Activated T-helper 1 cell treated with anti-CD3 and anti-CD28 coated beads, Interleukin-12 subunit alpha, Interleukin-12 subunit beta, Interleukin-2, Interleukin-4 antibody, amounts not matched to agents 30 ng/mL and 10 ng/mL and 1 ng/mL, durations not matched to agents 14 hours and 24 hours and 36 hours (primary cell): ENCODE results near the gene MOCOS. TPM values are rescaled to one million over a fixed set of nuclear protein-coding genes. Genes with fewer than 3 reads are reported as not detected.

Source experiments
- DNase-seq: peaks from one replicate; pipeline ENCODE4 v3.0.0; 2021; ENCODE audit warnings: low spot score
- H3K27ac Mint-ChIP-seq: one replicate; pipeline ENCODE4 v1.8.0; 2021; ENCODE audit warnings: mild to moderate bottlenecking, mixed read lengths
- H3K27me3 Mint-ChIP-seq: one replicate; pipeline ENCODE4 v1.8.0; 2022; ENCODE audit warnings: mild to moderate bottlenecking, moderate library complexity, mixed read lengths; ENCODE audit not compliant: insufficient read depth
- H3K36me3 Mint-ChIP-seq: one replicate; pipeline ENCODE4 v1.8.0; 2021; ENCODE audit warnings: low read depth, mixed read lengths
- H3K4me1 Mint-ChIP-seq: one replicate; pipeline ENCODE4 v1.8.0; 2021; ENCODE audit warnings: low read depth, mixed read lengths
- H3K4me3 Mint-ChIP-seq: one replicate; pipeline ENCODE4 v1.8.0; 2021; ENCODE audit warnings: mild to moderate bottlenecking, moderate library complexity, mixed read lengths
- H3K9me3 Mint-ChIP-seq: one replicate; pipeline ENCODE4 v1.8.0; 2021; ENCODE audit warnings: mixed read lengths
- intact Hi-C: fragments of 100-400 bp; cut with micrococcal nuclease; formaldehyde crosslinking; loops from one replicate; pipeline ENCODE4 v1.15.1; 2024
- total RNA-seq: library from RNA; stranded (reverse); gene quantifications from 2 replicates; pipeline ENCODE4 v1.2.3, GENCODE V29; 2022

MOCOS gene, protein sequence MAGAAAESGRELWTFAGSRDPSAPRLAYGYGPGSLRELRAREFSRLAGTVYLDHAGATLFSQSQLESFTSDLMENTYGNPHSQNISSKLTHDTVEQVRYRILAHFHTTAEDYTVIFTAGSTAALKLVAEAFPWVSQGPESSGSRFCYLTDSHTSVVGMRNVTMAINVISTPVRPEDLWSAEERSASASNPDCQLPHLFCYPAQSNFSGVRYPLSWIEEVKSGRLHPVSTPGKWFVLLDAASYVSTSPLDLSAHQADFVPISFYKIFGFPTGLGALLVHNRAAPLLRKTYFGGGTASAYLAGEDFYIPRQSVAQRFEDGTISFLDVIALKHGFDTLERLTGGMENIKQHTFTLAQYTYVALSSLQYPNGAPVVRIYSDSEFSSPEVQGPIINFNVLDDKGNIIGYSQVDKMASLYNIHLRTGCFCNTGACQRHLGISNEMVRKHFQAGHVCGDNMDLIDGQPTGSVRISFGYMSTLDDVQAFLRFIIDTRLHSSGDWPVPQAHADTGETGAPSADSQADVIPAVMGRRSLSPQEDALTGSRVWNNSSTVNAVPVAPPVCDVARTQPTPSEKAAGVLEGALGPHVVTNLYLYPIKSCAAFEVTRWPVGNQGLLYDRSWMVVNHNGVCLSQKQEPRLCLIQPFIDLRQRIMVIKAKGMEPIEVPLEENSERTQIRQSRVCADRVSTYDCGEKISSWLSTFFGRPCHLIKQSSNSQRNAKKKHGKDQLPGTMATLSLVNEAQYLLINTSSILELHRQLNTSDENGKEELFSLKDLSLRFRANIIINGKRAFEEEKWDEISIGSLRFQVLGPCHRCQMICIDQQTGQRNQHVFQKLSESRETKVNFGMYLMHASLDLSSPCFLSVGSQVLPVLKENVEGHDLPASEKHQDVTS
- total RNA-seq: 0.17 and 0.47 TPM in 2 replicates

DNA sequence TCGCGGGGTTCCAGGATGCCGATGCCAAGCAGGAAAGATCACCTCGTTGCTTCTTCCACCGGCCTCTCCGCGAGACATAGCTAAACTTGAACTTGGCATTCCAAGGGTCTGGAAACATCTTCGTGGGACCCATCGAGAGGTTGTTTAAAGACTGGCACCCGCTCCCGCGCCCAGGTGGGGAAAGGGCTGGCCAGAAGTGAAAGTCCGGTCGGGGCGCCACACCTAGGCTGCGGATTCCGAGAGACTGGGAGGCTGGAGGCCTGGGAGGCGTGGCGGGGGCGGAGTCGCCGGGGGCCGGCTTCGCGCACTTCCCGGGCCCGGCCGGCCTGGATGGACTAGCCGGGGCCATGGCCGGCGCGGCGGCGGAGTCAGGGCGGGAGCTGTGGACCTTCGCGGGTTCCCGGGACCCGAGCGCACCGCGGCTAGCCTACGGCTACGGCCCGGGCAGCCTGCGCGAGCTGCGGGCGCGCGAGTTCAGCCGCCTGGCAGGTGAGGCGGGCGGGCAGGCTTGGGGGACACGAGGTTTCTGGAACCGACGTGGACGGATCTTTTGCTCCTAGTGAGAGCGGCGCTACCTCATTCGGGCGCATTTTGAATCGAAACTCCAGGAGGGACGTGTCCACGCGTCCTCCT, at the start of gene MOCOS:
MOCOS (plus strand) TSS at position 305 of the 633 bp plus-strand sequence; CDS start at position 348, 43 bp downstream.
- Mint-ChIP-seq H3K27ac (no peak within 1 kb of the TSS), H3K4me1 (peaks cover 7% of the 10 kb centered on the region), H3K4me3 (peak within 1 kb of the TSS; percentile 82), H3K36me3 (peaks cover 1% of the 10 kb centered on the region), H3K9me3 (no peaks in the 10 kb centered on the region), H3K27me3 (peaks cover 21% of the 10 kb centered on the region)
- peak; percentile 43 for DNase-seq
- intact Hi-C loops: loop anchor here (1.0 to 5.0 kb wide), 3 partner anchors 58 to 170 kb away; partner anchors contain the start of genes ELP2 and SLC39A6

DNA sequence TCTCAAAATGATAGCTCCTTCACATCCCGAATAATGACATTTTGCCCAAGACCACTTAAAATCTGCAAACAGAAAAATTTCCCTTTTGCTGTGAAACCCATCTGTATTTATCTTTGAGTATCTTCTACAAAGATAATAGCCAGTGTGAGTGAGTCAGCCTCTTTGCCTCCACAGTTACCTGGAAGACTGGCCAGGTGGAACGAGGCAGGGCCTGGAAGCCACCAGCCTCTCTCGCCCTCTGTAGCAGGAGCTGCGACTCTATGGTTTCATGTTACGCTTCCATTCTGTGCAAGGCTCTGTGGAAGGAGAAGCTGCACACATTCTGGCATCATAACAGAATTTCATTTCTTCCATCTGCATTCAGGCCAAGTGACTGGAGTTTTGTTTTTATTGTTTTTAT, 48.1 kb upstream of the MOCOS start:
- H3K27ac Mint-ChIP-seq: no peak overlapping the region
- no peaks in the 10 kb centered on the region for H3K9me3 Mint-ChIP-seq
- H3K4me3 Mint-ChIP-seq: no peak overlapping the region
- intact Hi-C loops: no loop called here
- H3K27me3 Mint-ChIP-seq: no peaks in the 10 kb centered on the region
- peaks cover 17% of the 10 kb centered on the region for H3K4me1 Mint-ChIP-seq
- no peak for DNase-seq
- H3K36me3 Mint-ChIP-seq: peaks cover 38% of the 10 kb centered on the region

DNA sequence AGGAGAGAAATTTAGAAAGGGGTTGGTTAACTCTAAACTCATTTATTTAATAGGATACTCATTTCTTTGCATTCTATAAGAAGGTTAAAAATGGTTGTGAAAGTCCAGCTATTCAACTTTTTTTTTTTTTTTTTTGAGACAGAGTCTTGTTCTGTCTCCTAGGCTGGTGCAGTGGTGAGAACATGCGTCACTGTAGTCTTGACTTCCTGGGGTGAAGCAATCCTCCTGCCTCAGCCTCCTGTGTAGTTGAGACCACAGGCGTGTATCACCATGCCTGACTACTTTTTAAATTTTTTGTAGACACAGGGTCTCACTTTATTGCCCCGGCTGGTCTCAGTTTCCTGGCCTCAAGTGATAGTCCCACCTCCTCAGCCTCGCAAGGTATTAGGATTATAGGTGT, 45.7 kb upstream of the MOCOS start:
- DNase-seq: no peak
- Mint-ChIP-seq H3K27me3 (no peaks in the 10 kb centered on the region), H3K4me3 (no peak overlapping the region), H3K4me1 (peaks cover 17% of the 10 kb centered on the region), H3K9me3 (no peaks in the 10 kb centered on the region), H3K36me3 (peaks cover 46% of the 10 kb centered on the region), H3K27ac (no peak overlapping the region)
- intact Hi-C loops: no loop called here

DNA sequence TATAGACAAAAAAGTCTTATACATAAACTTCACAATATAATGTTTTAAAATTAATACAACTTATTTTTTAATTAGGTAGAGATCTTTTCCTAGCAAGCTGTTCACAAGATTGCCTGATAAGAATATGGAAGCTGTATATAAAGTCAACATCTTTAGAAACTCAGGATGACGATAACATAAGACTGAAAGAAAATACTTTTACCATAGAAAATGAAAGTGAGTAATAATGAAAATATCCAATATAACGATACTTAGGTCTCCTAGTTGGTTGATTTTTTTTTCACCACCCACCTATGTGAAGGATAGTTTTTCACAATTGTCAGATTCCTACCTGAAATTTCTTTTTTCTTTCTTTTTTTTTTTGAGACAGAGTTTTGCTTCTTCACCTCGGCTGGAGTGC, 44.5 kb upstream of the MOCOS start:
- H3K4me3 Mint-ChIP-seq: no peak overlapping the region
- intact Hi-C loops: loop anchor here (2.0 kb wide), 1 partner anchor 14 kb away; the partner anchor contains the start of genes ELP2 and SLC39A6
- H3K27me3 Mint-ChIP-seq: no peaks in the 10 kb centered on the region
- H3K9me3 Mint-ChIP-seq: no peaks in the 10 kb centered on the region
- DNase-seq: no peak
- H3K4me1 Mint-ChIP-seq: peaks cover 17% of the 10 kb centered on the region
- peaks cover 46% of the 10 kb centered on the region for H3K36me3 Mint-ChIP-seq
- no peak overlapping the region for H3K27ac Mint-ChIP-seq

DNA sequence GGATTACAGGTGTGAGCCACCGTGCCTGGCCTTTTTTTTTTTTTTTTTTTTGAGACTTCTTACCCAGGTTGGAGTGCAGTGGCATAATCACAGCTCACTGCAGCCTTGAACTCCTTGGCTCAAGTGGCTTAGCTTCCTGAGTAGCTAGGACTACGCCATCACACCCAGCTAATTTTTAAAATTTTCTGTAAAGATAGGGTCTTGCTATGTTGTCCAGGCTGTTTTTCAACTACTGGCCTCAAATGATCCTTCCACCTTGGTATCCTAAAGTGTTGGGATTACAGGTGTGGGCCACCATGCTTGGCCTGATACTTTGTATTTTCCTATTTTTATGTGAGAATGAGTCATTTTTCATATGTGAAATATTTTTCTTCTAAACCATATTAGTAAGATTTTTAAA, 43.9 kb upstream of the MOCOS start:
- Mint-ChIP-seq H3K4me3 (no peak overlapping the region), H3K27ac (no peak overlapping the region), H3K27me3 (no peaks in the 10 kb centered on the region), H3K9me3 (no peaks in the 10 kb centered on the region), H3K36me3 (peaks cover 48% of the 10 kb centered on the region), H3K4me1 (peaks cover 17% of the 10 kb centered on the region)
- intact Hi-C loops: loop anchor here (2.0 kb wide), 1 partner anchor 15 kb away; the partner anchor contains the start of genes ELP2 and SLC39A6
- no peak for DNase-seq

DNA sequence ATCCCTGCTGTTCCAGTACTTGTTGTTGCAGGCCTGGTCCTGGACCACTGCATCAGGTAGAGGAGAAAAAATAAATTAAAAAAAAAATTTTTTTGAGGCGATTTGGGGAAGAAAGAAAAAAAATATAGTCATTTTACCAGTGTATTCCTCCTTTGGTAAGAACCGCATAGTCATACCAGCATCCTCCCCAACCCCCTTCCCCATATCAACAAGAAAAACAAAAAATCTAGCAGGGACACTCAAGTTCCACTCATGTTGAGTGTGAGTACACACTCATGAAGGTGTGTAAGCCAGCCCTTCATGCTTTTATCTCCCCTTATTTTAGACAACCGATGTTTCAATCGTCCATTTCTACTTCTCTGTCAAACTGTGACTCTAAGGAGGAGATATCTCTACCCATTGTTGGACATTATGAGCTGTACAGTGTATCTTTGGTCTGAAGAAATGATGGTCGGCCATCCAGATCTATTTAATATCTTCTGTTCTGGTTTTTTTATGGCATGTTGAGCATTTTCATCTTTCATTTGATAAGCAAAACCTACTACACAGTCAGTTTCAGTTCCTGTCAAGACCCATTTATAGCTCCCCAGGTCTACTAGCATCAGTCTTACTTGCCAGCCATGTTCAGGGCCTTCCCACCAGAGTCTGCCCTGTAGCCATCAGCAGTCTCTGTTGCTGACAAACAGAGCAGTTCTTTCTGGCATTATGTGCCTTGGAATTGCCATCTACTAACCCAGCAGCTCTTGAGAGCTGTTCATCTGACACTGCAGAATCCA, 37.6 kb upstream of the MOCOS start:
- H3K36me3 Mint-ChIP-seq: peaks cover 52% of the 10 kb centered on the region
- H3K4me1 Mint-ChIP-seq: peaks cover 21% of the 10 kb centered on the region
- H3K27me3 Mint-ChIP-seq: no peaks in the 10 kb centered on the region
- peak overlapping the region; percentile 44 for H3K27ac Mint-ChIP-seq
- no peaks in the 10 kb centered on the region for H3K9me3 Mint-ChIP-seq
- intact Hi-C loops: no loop called here
- DNase-seq: no peak
- H3K4me3 Mint-ChIP-seq: no peak overlapping the region

DNA sequence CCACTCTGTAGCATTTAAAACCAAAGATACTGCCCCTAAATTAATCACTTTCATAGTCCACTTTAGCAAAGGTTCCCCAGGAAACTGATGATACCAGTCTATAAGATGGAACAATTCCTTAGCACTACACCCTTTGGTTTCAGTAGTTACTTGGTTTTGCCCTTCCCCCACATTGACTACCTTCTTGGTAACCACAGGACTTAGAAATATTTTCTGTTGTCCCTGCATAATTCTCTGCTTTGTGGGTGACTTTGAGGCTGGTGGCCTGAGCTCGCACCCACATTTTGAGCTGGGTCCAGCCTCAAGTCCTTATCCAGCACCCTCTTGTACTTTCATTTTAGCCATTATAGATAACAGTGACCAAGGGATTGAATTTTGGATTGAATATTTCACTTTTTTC, 34.5 kb upstream of the MOCOS start:
- peaks cover 52% of the 10 kb centered on the region for H3K36me3 Mint-ChIP-seq

DNA sequence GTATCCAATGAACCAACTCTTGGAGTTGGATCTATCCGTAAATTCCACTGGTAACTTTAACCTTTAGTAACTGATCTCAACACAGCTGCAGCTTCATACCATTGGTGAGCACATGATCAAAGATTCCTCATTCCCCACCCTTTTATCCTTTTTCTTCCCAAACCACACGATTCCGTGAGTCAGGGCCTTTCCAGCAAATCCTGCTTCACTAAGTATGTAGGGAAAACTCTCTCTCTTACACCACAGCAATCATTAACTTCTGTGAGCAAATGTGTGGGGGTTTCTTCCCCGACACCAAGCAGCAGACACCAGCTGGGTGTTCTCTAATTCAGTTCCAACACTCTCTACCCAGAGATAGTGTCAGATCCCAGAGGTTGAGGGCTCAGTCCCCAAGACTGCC, 34.1 kb upstream of the MOCOS start:
- Mint-ChIP-seq H3K27ac (no peak overlapping the region), H3K27me3 (no peaks in the 10 kb centered on the region), H3K9me3 (no peaks in the 10 kb centered on the region), H3K4me3 (no peak overlapping the region), H3K4me1 (peaks cover 31% of the 10 kb centered on the region), H3K36me3 (peaks cover 52% of the 10 kb centered on the region)
- DNase-seq: no peak
- intact Hi-C loops: no loop called here

More for the DNA sequence above, 34.5 kb upstream of the MOCOS start:
- intact Hi-C loops: no loop called here
- DNase-seq: no peak
- Mint-ChIP-seq H3K4me1 (peaks cover 31% of the 10 kb centered on the region), H3K27me3 (no peaks in the 10 kb centered on the region), H3K4me3 (no peak overlapping the region), H3K27ac (no peak overlapping the region), H3K9me3 (no peaks in the 10 kb centered on the region)

DNA sequence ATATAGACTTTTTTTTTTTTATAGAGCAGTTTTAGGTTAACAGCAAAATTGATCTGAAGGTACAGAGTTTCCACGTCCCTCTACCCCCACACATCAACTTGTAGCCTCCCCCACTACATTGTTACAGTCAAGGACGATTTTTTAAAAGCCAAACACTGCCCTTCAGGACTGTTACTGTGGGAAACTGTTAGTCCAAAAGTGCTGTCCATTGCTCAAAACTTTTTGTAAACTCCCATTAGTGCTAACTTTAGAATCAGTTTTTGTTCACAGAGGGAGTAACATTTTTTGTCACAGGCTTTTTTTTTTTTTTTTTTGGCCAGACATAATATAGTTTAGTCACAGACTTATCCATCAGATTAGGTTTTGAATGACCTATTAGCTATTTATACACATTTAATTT, 33.5 kb upstream of the MOCOS start:
- no peak for DNase-seq

DNA sequence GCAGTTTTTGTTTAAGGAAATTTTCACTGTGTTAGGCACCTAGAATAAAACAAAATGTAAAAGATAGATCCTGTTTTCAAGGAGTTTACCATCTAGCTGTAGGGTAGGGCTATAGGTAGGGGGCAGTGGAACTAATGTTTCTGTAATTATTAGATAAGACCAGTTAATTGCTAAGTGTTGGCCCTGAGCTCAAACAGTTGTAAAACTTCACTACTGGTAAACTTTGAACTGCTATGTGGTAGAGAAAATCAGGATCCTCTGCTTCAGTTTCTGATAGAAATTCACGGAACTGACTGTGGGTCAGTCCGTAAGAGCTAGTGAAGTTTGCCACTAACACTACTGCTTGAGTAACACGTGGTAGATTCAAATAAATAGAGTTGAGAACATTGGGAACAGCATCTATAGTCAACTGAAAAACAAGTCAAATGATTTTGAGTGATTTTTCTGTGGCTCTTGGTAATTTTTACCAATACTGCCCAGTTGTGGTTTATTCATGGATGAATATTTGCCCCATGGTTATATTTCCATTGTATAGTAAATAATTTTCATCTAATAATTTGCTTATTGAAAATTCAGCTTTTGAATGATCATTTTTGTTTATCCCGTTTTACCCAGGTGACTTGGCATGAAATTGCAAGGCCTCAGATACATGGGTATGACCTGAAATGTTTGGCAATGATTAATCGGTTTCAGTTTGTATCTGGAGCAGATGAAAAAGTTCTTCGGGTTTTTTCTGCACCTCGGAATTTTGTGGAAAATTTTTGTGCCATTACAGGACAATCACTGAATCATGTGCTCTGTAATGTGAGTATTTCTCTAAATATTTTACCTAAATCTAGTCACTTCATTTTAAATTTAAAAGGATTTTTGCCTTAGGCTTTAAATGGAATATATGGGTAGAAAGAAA, 31.2 kb upstream of the MOCOS start:
- no peaks in the 10 kb centered on the region for H3K27me3 Mint-ChIP-seq
- intact Hi-C loops: no loop called here
- H3K36me3 Mint-ChIP-seq: peaks cover 51% of the 10 kb centered on the region

More for the DNA sequence above, 33.5 kb upstream of the MOCOS start:
- peaks cover 52% of the 10 kb centered on the region for H3K36me3 Mint-ChIP-seq
- H3K27ac Mint-ChIP-seq: no peak overlapping the region
- intact Hi-C loops: no loop called here
- H3K4me1 Mint-ChIP-seq: peaks cover 31% of the 10 kb centered on the region
- no peak overlapping the region for H3K4me3 Mint-ChIP-seq
- H3K27me3 Mint-ChIP-seq: no peaks in the 10 kb centered on the region
- no peaks in the 10 kb centered on the region for H3K9me3 Mint-ChIP-seq

DNA sequence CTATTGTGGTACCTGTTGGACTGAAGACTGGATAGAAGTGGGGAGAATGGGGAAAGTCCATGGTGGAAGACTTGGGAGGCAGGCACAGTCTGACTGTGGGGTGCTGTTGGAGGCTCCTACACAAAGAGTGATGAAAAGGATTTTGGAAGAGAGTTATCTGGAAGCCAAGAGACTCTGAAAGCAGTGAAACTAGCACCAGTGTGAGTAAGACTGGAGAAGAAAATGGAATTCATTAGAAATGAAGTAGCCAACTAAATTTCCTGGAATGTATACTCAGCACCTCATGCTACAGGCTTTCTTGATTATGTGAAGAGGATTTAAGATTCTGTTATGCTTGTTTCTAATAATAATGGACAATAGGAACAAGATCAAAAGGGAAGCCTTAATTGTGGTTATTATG, 29.9 kb upstream of the MOCOS start:
- peaks cover 34% of the 10 kb centered on the region for H3K4me1 Mint-ChIP-seq
- H3K4me3 Mint-ChIP-seq: no peak overlapping the region
- H3K27me3 Mint-ChIP-seq: no peaks in the 10 kb centered on the region
- H3K9me3 Mint-ChIP-seq: no peaks in the 10 kb centered on the region
- H3K36me3 Mint-ChIP-seq: peaks cover 54% of the 10 kb centered on the region
- H3K27ac Mint-ChIP-seq: no peak overlapping the region
- intact Hi-C loops: no loop called here
- no peak for DNase-seq

More for the DNA sequence above, 31.2 kb upstream of the MOCOS start:
- Mint-ChIP-seq H3K4me1 (peaks cover 31% of the 10 kb centered on the region), H3K9me3 (no peaks in the 10 kb centered on the region), H3K27ac (no peak overlapping the region), H3K4me3 (no peak overlapping the region)
- no peak for DNase-seq
